AG10803 (cell line): ENCODE results near the gene ARHGEF17.

ENCODE experiments used
- DNase-seq: peaks from one replicate; pipeline ENCODE4 v3.0.0; 2010; ENCODE audit warnings: low read depth
- H3K4me3 ChIP-seq: 2 replicates; pipeline ENCODE4 v1.5.1; 2011; ENCODE audit warnings: mild to moderate bottlenecking, low read length, control low read depth
- CTCF ChIP-seq: conservative IDR thresholded peaks from 2 replicates; pipeline ENCODE4 v1.5.1; 2011; ENCODE audit warnings: mild to moderate bottlenecking, low read length, control low read depth, inconsistent platforms

Gene ARHGEF17

GRCh38 chr11:73387594-73388264 is 79.7 kb downstream of the ARHGEF17 start:
- no peak overlapping the region for H3K4me3 ChIP-seq
- no peak for DNase-seq
- no peak for TF ChIP-seq CTCF

GRCh38 chr11:73388265-73389133 is 80.4 kb downstream of the ARHGEF17 start:
- no peak overlapping the region for H3K4me3 ChIP-seq
- DNase-seq = no peak

GRCh38 chr11:73389134-73389525 is 81.1 kb downstream of the ARHGEF17 start:
- TF ChIP-seq CTCF = no peak
- DNase-seq = no peak
- H3K4me3 ChIP-seq = no peak overlapping the region

More at GRCh38 chr11:73388265-73389133, 80.4 kb downstream of the ARHGEF17 start:
- TF ChIP-seq CTCF = no peak

- no peak for TF ChIP-seq CTCF
- H3K4me3 ChIP-seq = no peak overlapping the region
- no peak for DNase-seq
Measured at GRCh38 chr11:73389916-73390315, 81.8 kb downstream of the ARHGEF17 start.

GRCh38 chr11:73390601-73391565 is 82.8 kb downstream of the ARHGEF17 start:
- DNase-seq = no peak
- no peak overlapping the region for H3K4me3 ChIP-seq
- TF ChIP-seq CTCF = no peak

GRCh38 chr11:73391665-73392064 is 83.6 kb downstream of the ARHGEF17 start:
- TF ChIP-seq CTCF = no peak
- H3K4me3 ChIP-seq = no peak overlapping the region
- DNase-seq = no peak
